Stimulated activated CD4-positive, alpha-beta T cell treated with anti-CD3 and anti-CD28 coated beads, Interleukin-2, amount 100 ng/mL, for 48 hours (primary cell): ENCODE data around the gene ZNF367.
"Not testable (repeated sequence)": the region's sequence is repeated elsewhere in the genome, so short reads cannot be mapped to it uniquely, and the experiment has no call there.

Experiments used
- DNase-seq, 2 donors: peaks; one replicate each; pipeline ENCODE4 v3.0.0-alpha.2; 2020

The ZNF367 gene

GRCh38 chr9:96360523-96360922 lies 57.6 kb downstream of the ZNF367 start:
- not testable (repeated sequence) for DNase-seq

- DNase-seq: no peak
Observed at GRCh38 chr9:96350866-96351265, 67.3 kb downstream of the ZNF367 start.

GRCh38 chr9:96348261-96348660 lies 69.9 kb downstream of the ZNF367 start:
- no peak for DNase-seq

GRCh38 chr9:96345551-96345950 lies 72.6 kb downstream of the ZNF367 start:
- no peak for DNase-seq

GRCh38 chr9:96344458-96345180 lies 73.6 kb downstream of the ZNF367 start:
- DNase-seq: no peak

- no peak for DNase-seq
Observed at GRCh38 chr9:96343515-96344360, 74.4 kb downstream of the ZNF367 start.

GRCh38 chr9:96342571-96343245 lies 75.5 kb downstream of the ZNF367 start:
- no peak for DNase-seq

GRCh38 chr9:96340707-96341106 lies 77.5 kb downstream of the ZNF367 start:
- DNase-seq: no peak

- DNase-seq: no peak
Observed at GRCh38 chr9:96338299-96338698, 79.9 kb downstream of the ZNF367 start.
